ENCODE results near the gene CRADD.

DNA sequence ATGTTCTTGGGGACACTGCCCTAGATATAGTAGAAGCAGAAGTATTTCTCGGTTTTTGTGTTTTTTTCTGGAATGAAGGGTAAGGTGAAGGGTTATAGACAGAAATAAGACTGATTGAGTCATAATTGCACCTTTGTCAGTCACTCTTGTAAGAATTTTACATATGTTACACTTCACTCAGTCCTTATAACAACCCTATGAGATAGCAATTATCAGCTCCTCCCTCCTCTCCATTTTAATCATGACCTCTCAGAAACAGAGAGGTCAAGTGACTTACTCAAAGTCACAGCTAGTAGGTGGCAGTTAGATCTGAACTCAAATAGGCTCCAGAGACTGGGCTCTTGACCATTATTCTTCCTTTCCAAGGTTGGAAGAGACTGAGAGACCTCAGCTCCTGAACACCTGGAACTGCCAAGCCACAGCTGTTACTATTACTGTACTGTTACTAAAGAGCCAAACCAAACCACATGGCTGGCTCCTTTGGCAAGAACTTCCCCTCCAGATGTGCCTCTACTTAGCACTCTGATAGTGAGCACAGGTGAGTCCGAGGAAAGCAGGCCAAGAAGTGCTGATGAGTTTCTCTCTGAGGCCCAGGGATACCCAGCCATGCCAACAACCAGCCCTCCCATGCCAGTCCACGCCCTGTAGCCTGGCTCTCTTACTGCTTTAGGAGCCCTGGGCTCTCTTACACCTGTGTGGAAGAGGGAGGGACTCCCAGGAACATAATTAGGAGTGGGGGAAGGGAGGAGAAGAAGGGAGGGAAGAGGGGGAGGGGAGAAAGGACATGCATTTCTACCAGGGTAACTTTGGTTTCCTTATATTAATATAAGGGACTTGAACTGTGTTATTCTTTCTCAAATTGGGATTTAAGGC lies 121.3 kb downstream of the CRADD start:
- TF ChIP-seq POLR2AphosphoS5 (IDR thresholded peaks at IDR 0.05; ENCODE audit: borderline replicate concordance, low read depth, low read length) (no peak), EZH2 (IDR thresholded peaks at IDR 0.05) (no peak), FOXP2 (optimal IDR thresholded peaks at IDR 0.05; ENCODE audit: control extremely low read depth, extremely low read length, insufficient read depth) (no peak)
